Psoas muscle (tissue), 8 donors: Measurements from ENCODE around the gene PBX1. TPM values are rescaled to one million over a fixed set of nuclear protein-coding genes. Genes with fewer than 3 reads are reported as not detected.

Experiments used
- ATAC-seq, 4 donors: fragments of 200-7000 bp; cut with Tn5 transposase; one replicate each; pipeline ENCODE4 v1.9.1; 2020; ENCODE audit warnings: moderate library complexity in 3 of 4, mild to moderate bottlenecking in 2 of 4
- DNase-seq, 2 donors: peaks; one replicate each; pipeline ENCODE4 v3.0.0-alpha.2; 2020
- H3K27ac ChIP-seq: fragments of 200-600 bp; one replicate; pipeline ENCODE4 v1.8.0; 2022
- H3K27me3 ChIP-seq, 3 donors: fragments of 200-600 bp in 1 of 3; one replicate each; pipeline versions ENCODE4 v1.6.1 to v1.8.0; 2013 to 2022; ENCODE audit warnings: low read length in 2 of 3, mild to moderate bottlenecking in 2 of 3, moderate library complexity in 1 of 3; ENCODE audit not compliant: insufficient read depth in 3 of 3
- H3K36me3 ChIP-seq, 2 donors: fragments of 200-600 bp in 1 of 2; one replicate each; pipeline versions ENCODE4 v1.6.1 to v1.8.0; 2013 to 2022; ENCODE audit warnings: low read depth in 1 of 2, mild to moderate bottlenecking in 1 of 2, moderate library complexity in 1 of 2; ENCODE audit not compliant: insufficient read depth in 1 of 2
- H3K4me1 ChIP-seq: fragments of 200-600 bp; one replicate; pipeline ENCODE4 v1.8.0; 2022
- H3K4me3 ChIP-seq: fragments of 200-600 bp; one replicate; pipeline ENCODE4 v1.8.0; 2022; ENCODE audit warnings: mild to moderate bottlenecking
- H3K9me3 ChIP-seq: fragments of 200-600 bp; one replicate; pipeline ENCODE4 v1.8.0; 2022
- WGBS, 3 donors: extraction: QIAGEN DNeasy Blood & Tissue Kit; methylation state at CpG; one replicate each; pipeline versions ENCODE4 v1.1.6 to v1.1.7; 2013; 5-methylcytosine and 5-hydroxymethylcytosine counted together
- intact Hi-C, 2 donors: fragments of 100-400 bp; cut with DNase I; formaldehyde crosslinking; loops; one replicate each; pipeline versions ENCODE4 v1.11.0 to v1.14.2; 2022
- polyA plus RNA-seq, 3 donors: library from polyadenylated mRNA; stranded (reverse); fragments of 200-250 nt; gene quantifications; one replicate each; pipeline ENCODE4 v1.2.3, GENCODE V29; 2013
- total RNA-seq, 4 donors: library from RNA; stranded (reverse); fragmentation: NEBNext Ultra II Directional in 2 of 4; extraction: Animal tissue kit (Norgen Biotek cat#: 25700) in 2 of 4; gene quantifications; one replicate each; pipeline versions ENCODE4 v1.2.1 to v1.2.4, GENCODE V29; 2021 to 2023
- TF ChIP-seq, protein P1 (sequence below): fragments of 200-600 bp; IDR thresholded peaks from one replicate; pipeline ENCODE4 v1.8.0; 2022; ENCODE audit warnings: antibody characterized with exemption
- donor health status: healthy with polysubstance abuse.
- donor health status: DM: no; HTN: no; CAD: no; lungs with moderate emphysema.
- donor health status: Bipolar disorder and iron deficiency.
- donor health status: healthy.
- donor health status: DM: yes; HTN: yes; CAD: no.
- donor health status: DM: no; HTN: no; CAD: no.
- donor health status: DM: no; HTN: no; CAD: no.
- donor health status: DM: yes; HTN: yes; CAD: no.

The PBX1 gene
- total and polyA plus RNA-seq, 7 donors: 10.6 to 69.9 (median 59.3) TPM

- no peaks in the 10 kb centered on the region for H3K36me3 ChIP-seq
- H3K27ac ChIP-seq: peak overlapping the region; percentile 83
- intact Hi-C loops: loop anchor here (5.0 kb wide), 6 partner anchors 78 to 343 kb away; no protein-coding TSS in a partner anchor
- 94 to 99% (median 94%) methylated on average over 6 of the region's 6 CpGs for WGBS, 3 donors
- ATAC-seq (no peak), DNase-seq (no peak)
- H3K4me3 ChIP-seq: no peak overlapping the region
- H3K4me1 ChIP-seq: peaks cover 68% of the 10 kb centered on the region
- no peaks in the 10 kb centered on the region for H3K27me3 ChIP-seq
- TF ChIP-seq, protein P1, sequence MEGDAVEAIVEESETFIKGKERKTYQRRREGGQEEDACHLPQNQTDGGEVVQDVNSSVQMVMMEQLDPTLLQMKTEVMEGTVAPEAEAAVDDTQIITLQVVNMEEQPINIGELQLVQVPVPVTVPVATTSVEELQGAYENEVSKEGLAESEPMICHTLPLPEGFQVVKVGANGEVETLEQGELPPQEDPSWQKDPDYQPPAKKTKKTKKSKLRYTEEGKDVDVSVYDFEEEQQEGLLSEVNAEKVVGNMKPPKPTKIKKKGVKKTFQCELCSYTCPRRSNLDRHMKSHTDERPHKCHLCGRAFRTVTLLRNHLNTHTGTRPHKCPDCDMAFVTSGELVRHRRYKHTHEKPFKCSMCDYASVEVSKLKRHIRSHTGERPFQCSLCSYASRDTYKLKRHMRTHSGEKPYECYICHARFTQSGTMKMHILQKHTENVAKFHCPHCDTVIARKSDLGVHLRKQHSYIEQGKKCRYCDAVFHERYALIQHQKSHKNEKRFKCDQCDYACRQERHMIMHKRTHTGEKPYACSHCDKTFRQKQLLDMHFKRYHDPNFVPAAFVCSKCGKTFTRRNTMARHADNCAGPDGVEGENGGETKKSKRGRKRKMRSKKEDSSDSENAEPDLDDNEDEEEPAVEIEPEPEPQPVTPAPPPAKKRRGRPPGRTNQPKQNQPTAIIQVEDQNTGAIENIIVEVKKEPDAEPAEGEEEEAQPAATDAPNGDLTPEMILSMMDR: no peak
- H3K9me3 ChIP-seq: no peaks in the 10 kb centered on the region
These were observed 226.0 kb downstream of the PBX1 start for GRCh38 chr1:164784960-164785359.

DNA sequence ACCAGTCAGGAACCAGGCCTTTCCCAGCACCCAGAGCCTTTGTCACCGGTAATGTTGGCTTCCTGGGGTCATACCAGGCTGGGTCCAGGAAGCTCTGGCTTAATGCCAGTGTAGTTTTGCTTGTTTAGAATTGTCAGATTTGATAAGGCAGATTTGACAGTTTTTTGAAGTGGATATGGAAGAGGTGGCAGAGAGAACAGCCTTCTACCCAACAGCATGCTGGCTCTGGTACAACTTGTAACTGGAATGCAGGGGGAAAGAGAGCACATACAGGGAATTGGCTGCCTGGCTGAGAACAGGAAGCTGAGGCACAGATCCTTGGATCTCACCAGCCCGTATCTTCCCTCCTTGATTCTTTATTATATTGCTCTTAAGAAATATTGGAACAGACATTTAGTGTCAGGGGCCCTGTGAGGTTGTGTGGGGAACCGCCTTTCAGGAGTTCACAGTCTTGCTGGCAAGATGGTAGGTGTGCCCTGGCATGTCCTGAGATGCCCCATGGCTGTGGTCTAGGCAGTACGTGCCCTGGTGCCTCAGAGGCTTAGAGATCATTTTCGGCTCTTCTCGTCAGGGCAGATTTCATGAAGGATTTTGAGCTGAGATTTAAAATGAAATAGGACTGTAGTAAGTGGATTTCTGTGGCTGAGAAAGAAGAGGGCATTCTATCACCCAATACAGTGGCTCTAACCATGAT, 227.0 kb downstream of the PBX1 start:
- no peaks in the 10 kb centered on the region for H3K9me3 ChIP-seq
- H3K27ac ChIP-seq: peak overlapping the region; percentile 83
- peak; percentile 40 to 67 (median 60) for ATAC-seq
- no peaks in the 10 kb centered on the region for H3K36me3 ChIP-seq
- TF ChIP-seq, protein P1: no peak
- intact Hi-C loops: loop anchor here (5.0 kb wide), 4 partner anchors 79 to 344 kb away; no protein-coding TSS in a partner anchor
- WGBS, 3 donors: 15 to 39% (median 24%) methylated on average over 6 of the region's 6 CpGs
- peak overlapping the region; percentile 48 for H3K4me3 ChIP-seq
- H3K4me1 ChIP-seq: peaks cover 68% of the 10 kb centered on the region
- DNase-seq: no peak
- H3K27me3 ChIP-seq: no peaks in the 10 kb centered on the region

DNA sequence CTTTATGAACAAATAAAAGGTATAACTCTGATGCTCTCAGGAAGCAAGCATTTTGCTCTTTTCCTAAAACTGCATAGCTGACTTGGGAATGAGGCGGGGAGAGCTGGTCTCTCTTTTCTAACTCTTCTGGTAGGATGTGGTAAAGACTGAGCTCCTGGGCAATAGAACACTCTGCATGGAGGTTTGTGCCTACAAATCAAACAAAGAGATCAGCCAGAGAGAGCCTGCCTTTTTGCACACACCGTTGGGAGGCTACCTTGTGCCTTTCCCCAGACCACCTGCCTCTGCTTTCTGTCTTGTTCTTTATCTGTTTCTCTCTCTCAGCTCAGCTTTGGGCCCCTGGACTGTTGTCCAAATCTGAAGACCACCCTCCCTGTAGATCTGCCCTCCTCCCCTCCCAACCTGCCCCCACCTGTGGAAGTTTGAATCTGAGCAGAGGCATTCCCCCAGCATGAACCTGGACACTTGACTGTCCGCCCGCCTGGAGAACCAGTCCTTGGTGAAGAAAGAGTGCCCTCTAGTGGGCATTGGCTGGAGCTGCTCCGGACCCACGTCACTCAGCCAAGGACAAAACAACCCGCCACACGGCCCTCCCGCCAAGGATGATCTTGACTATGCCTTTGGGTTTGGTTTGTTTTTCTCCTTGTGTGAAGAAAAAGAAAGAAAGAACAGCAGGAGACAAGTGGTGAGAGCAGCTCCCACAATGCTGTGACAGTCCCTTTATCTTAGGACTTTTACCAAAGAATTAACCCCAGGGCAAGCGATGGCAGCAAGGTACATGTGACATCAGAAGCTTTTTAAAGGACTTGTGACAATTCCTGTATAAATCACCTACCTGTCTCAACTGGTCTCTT, 228.2 kb downstream of the PBX1 start:
- Histone ChIP-seq H3K4me3 (peak overlapping the region; percentile 48), H3K9me3 (no peaks in the 10 kb centered on the region), H3K27ac (peak overlapping the region; percentile 83), H3K4me1 (peaks cover 56% of the 10 kb centered on the region), H3K27me3 (no peaks in the 10 kb centered on the region), H3K36me3 (no peaks in the 10 kb centered on the region)
- DNase-seq (peak; percentile 83 to 91), ATAC-seq (peak; percentile 89 to 94 (median 92))
- WGBS, 3 donors: 15 to 19% (median 17%) methylated on average over 10 of the region's 10 CpGs
- TF ChIP-seq, protein P1: peak; percentile 91
- intact Hi-C loops: loop anchor here (5.0 kb wide), 4 partner anchors 80 to 345 kb away; no protein-coding TSS in a partner anchor

- TF ChIP-seq, protein P1: no peak
- ATAC-seq: peak; percentile 72 to 84 (median 79)
- H3K27ac ChIP-seq: peak overlapping the region; percentile 83
- WGBS, 3 donors: 34 to 52% (median 38%) methylated on average over 8 of the region's 8 CpGs
- peaks cover 0 to 4% of the 10 kb centered on the region in 2 donors for H3K36me3 ChIP-seq
- intact Hi-C loops: loop anchor here (5.0 kb wide), 4 partner anchors 81 to 346 kb away; no protein-coding TSS in a partner anchor
- peak overlapping the region; percentile 48 for H3K4me3 ChIP-seq
- H3K27me3 ChIP-seq: no peaks in the 10 kb centered on the region
- H3K4me1 ChIP-seq: peaks cover 52% of the 10 kb centered on the region
- no peak for DNase-seq
- H3K9me3 ChIP-seq: no peaks in the 10 kb centered on the region
These were observed 228.8 kb downstream of the PBX1 start for GRCh38 chr1:164787834-164788231.
